Spleen (tissue), 11 donors: ENCODE results near the gene ISOC2. TPM values are rescaled to one million over a fixed set of nuclear protein-coding genes. Genes with fewer than 3 reads are reported as not detected.

Experiments used
- DNase-seq: peaks from one replicate; pipeline ENCODE4 v3.0.0-alpha.2; 2020
- H3K27ac ChIP-seq, 8 donors: fragments of 200-600 bp; sonication (generic) in 7 of 8; 1 replicate in 4 of 8; 2 replicates in 4 of 8; pipeline versions ENCODE4 v1.5.0 to v1.8.0; 2016 to 2021; ENCODE audit warnings: inconsistent platforms in 4 of 8, mild to moderate bottlenecking in 4 of 8, moderate library complexity in 1 of 8
- H3K27me3 ChIP-seq, 7 donors: fragments of 200-600 bp; sonication (generic) in 6 of 7; replicated peaks in 1 of 7; 1 replicate in 4 of 7; 2 replicates in 3 of 7; pipeline versions ENCODE4 v1.5.0 to v1.8.0; 2016 to 2021; ENCODE audit warnings: inconsistent platforms in 3 of 7, mild to moderate bottlenecking in 1 of 7
- H3K36me3 ChIP-seq, 6 donors: fragments of 200-600 bp; sonication (generic) in 5 of 6; 1 replicate in 4 of 6; 2 replicates in 2 of 6; pipeline versions ENCODE4 v1.5.0 to v1.8.0; 2016 to 2021; ENCODE audit warnings: inconsistent platforms in 2 of 6
- H3K4me1 ChIP-seq, 6 donors: fragments of 200-600 bp; sonication (generic) in 5 of 6; 1 replicate in 3 of 6; 2 replicates in 3 of 6; pipeline versions ENCODE4 v1.5.0 to v1.8.0; 2016 to 2021; ENCODE audit warnings: inconsistent platforms in 3 of 6
- H3K4me3 ChIP-seq, 8 donors: fragments of 200-600 bp; sonication (generic) in 7 of 8; 1 replicate in 4 of 8; 2 replicates in 4 of 8; pipeline versions ENCODE4 v1.5.0 to v1.8.0; 2016 to 2021; ENCODE audit warnings: inconsistent platforms in 4 of 8, mild to moderate bottlenecking in 4 of 8, moderate library complexity in 2 of 8
- H3K9me3 ChIP-seq, 8 donors: fragments of 200-600 bp; sonication (generic) in 7 of 8; 1 replicate in 4 of 8; 2 replicates in 4 of 8; pipeline versions ENCODE4 v1.5.0 to v1.8.0; 2016 to 2021; ENCODE audit warnings: inconsistent platforms in 4 of 8
- CTCF ChIP-seq, 11 experiments: fragments of 200-600 bp in 7 of 11; fragments of 450-650 bp in 4 of 11; sonication (generic) in 4 of 11; IDR thresholded peaks in 8 of 11; conservative IDR thresholded peaks in 3 of 11; 1 replicate in 7 of 11; 2 replicates in 4 of 11; pipeline versions ENCODE4 v1.4.0 to v1.8.0; 2016 to 2021; ENCODE audit warnings: antibody characterized with exemption in 11 of 11, inconsistent platforms in 4 of 11, mild to moderate bottlenecking in 1 of 11
- POLR2A ChIP-seq, 3 donors: fragments of 450-650 bp; IDR thresholded peaks; one replicate each; pipeline ENCODE4 v1.5.1; 2017; ENCODE audit warnings: antibody characterized with exemption in 3 of 3, mild to moderate bottlenecking in 1 of 3
- POLR2AphosphoS5 ChIP-seq, 3 donors: sonication (generic); formaldehyde crosslinking; IDR thresholded peaks; one replicate each; pipeline ENCODE4 v1.5.1; 2017; ENCODE audit warnings: antibody characterized with exemption in 3 of 3
- WGBS, 5 donors: extraction: QIAGEN DNeasy Blood & Tissue Kit in 3 of 5; methylation state at CpG; one replicate each; pipeline versions ENCODE4 v1.1.5 to v1.1.7; 2013 to 2018; 5-methylcytosine and 5-hydroxymethylcytosine counted together
- intact Hi-C: fragments of 100-400 bp; cut with DNase I; formaldehyde crosslinking; loops from one replicate; pipeline ENCODE4 v1.15.0; 2023; ENCODE audit warnings: low total_unique reads
- polyA plus RNA-seq, 3 donors: library from polyadenylated mRNA; stranded (reverse); fragments of 200-250 nt; gene quantifications; one replicate each; pipeline ENCODE4 v1.2.1, GENCODE V29; 2013
- total RNA-seq, 7 donors: library from RNA; depleted of rRNA in 3 of 7; stranded (reverse); fragments of >200 nt in 3 of 7; fragmentation: NEBNext Ultra II Directional in 4 of 7; extraction: Animal tissue kit (Norgen Biotek cat#: 25700) in 4 of 7; gene quantifications; one replicate each; pipeline versions ENCODE4 v1.1.0 to v1.2.1, GENCODE V29; 2016 to 2021
- donor health status: healthy with polysubstance abuse.
- donor health status: DM: no; HTN: no; CAD: no; lungs with moderate emphysema.
- donor health status: DM: no; HTN: no; CAD: no.
- donor health status: Bipolar disorder and iron deficiency.
- donor health status: healthy.
- donor health status: DM: no; HTN: no; CAD: no.
- donor health status: DM: yes; HTN: yes; CAD: no.

Gene ISOC2
- total and polyA plus RNA-seq, 10 donors, result 38.6 to 98.7 (median 55.3) TPM

GRCh38 chr19:55504252-55504603, 42.8 kb upstream of the ISOC2 start:
- Histone ChIP-seq H3K4me1 (peaks cover 4 to 17% (median 15%) of the 10 kb centered on the region in 6 donors), H3K27me3 (no peaks in the 10 kb centered on the region), H3K4me3 (peak overlapping the region in 7 of 8 donors; percentile 40 to 72 (median 49)), H3K9me3 (no peaks in the 10 kb centered on the region), H3K27ac (peak overlapping the region; percentile 66 to 93 (median 86)), H3K36me3 (peaks cover 0 to 25% (median 0%) of the 10 kb centered on the region in 6 donors)
- TF ChIP-seq CTCF (IDR thresholded peaks at IDR 0.05 in 8 of 11, conservative IDR thresholded peaks at IDR 0.05 in 3 of 11) (peak in 3 of 11 experiments; percentile 24 to 31 (median 25)), POLR2A (IDR thresholded peaks at IDR 0.05) (no peak)
- no peak for DNase-seq
- intact Hi-C loops, result loop anchor here (2.0 to 10.0 kb wide), 2 partner anchors 37 to 359 kb away; partner anchors contain the start of gene TNNT1
- WGBS, 5 donors, result 33 to 39% (median 34%) methylated on average over 13 of the region's 13 CpGs

GRCh38 chr19:55503502-55504251, 42.2 kb upstream of the ISOC2 start:
- WGBS, 5 donors, result 11 to 14% (median 14%) methylated on average over 54 to 64 of the region's 64 CpGs
- Histone ChIP-seq H3K27me3 (no peaks in the 10 kb centered on the region), H3K36me3 (peaks cover 0 to 25% (median 0%) of the 10 kb centered on the region in 6 donors), H3K4me1 (peaks cover 4 to 17% (median 15%) of the 10 kb centered on the region in 6 donors), H3K9me3 (no peaks in the 10 kb centered on the region), H3K4me3 (peak overlapping the region; percentile 17 to 72 (median 46)), H3K27ac (peak overlapping the region; percentile 66 to 93 (median 86))
- intact Hi-C loops, result loop anchor here (2.0 to 10.0 kb wide), 2 partner anchors 37 to 359 kb away; partner anchors contain the start of gene TNNT1
- TF ChIP-seq POLR2AphosphoS5 (IDR thresholded peaks at IDR 0.05), result peak; percentile 59 to 79 (median 78)
- TF ChIP-seq CTCF (IDR thresholded peaks at IDR 0.05 in 8 of 11, conservative IDR thresholded peaks at IDR 0.05 in 3 of 11), result peak; percentile 95 to 100 (median 98)
- TF ChIP-seq POLR2A (IDR thresholded peaks at IDR 0.05), result no peak
- peak; percentile 97 for DNase-seq

- no peak for TF ChIP-seq POLR2AphosphoS5 (IDR thresholded peaks at IDR 0.05)
- no peak for TF ChIP-seq POLR2A (IDR thresholded peaks at IDR 0.05)
- no peak for TF ChIP-seq CTCF (IDR thresholded peaks at IDR 0.05 in 8 of 11, conservative IDR thresholded peaks at IDR 0.05 in 3 of 11)
- peaks cover 4 to 17% (median 15%) of the 10 kb centered on the region in 6 donors for H3K4me1 ChIP-seq
- intact Hi-C loops, result loop anchor here (10.0 kb wide), 1 partner anchor 358 kb away; the partner anchor contains the start of gene TNNT1
- H3K27ac ChIP-seq, result peak overlapping the region in 4 of 8 donors; percentile 82 to 93 (median 87)
- WGBS, 5 donors, result 75 to 86% (median 81%) methylated on average over 17 of the region's 17 CpGs
- H3K9me3 ChIP-seq, result no peaks in the 10 kb centered on the region
- DNase-seq, result no peak
- H3K36me3 ChIP-seq, result peaks cover 0 to 26% (median 0%) of the 10 kb centered on the region in 6 donors
- H3K4me3 ChIP-seq, result peak overlapping the region in 7 of 8 donors; percentile 17 to 72 (median 49)
- H3K27me3 ChIP-seq, result no peaks in the 10 kb centered on the region
Measured at GRCh38 chr19:55503157-55503501, 41.7 kb upstream of the ISOC2 start.
